Body of pancreas (tissue), 4 donors: ENCODE data around the gene GGTLC3.
"Not testable (repeated sequence)": the region's sequence is repeated elsewhere in the genome, so short reads cannot be mapped to it uniquely, and the experiment has no call there.

Experiments used
- CTCF ChIP-seq, 7 experiments: fragments of 450-650 bp in 4 of 7; fragments of 200-600 bp in 3 of 7; sonication (generic) in 3 of 7; IDR thresholded peaks; one replicate each; pipeline ENCODE4 v1.5.1; 2016 to 2019; ENCODE audit warnings: antibody characterized with exemption in 7 of 7
- POLR2A ChIP-seq, 3 donors: fragments of 450-650 bp; IDR thresholded peaks; one replicate each; pipeline ENCODE4 v1.6.1; 2016; ENCODE audit warnings: antibody characterized with exemption in 3 of 3, mild to moderate bottlenecking in 2 of 3

- TF ChIP-seq POLR2A, CTCF (IDR thresholded peaks at IDR 0.05): not testable (repeated sequence)
Observed at GRCh38 chr22:18539994-18540393, 22.0 kb upstream of the GGTLC3 start.
